GM23248 (cell line): Measurements from ENCODE around the gene GRM7. TPM values are rescaled to one million over a fixed set of nuclear protein-coding genes. Genes with fewer than 3 reads are reported as not detected.

Experiments
- DNase-seq: peaks from one replicate; pipeline ENCODE4 v3.0.0-alpha.2; 2015
- H2AFZ ChIP-seq: fragments of 200-600 bp; sonication (generic); 2 replicates; pipeline ENCODE4 v1.6.1; 2016; ENCODE audit warnings: antibody characterized with exemption
- H3F3A ChIP-seq: fragments of 200-600 bp; sonication (generic); 2 replicates; pipeline ENCODE4 v1.6.1; 2016; ENCODE audit warnings: mild to moderate bottlenecking, antibody characterized with exemption, mixed run types; ENCODE audit not compliant: insufficient read depth
- H3K27ac ChIP-seq: fragments of 200-600 bp; sonication (generic); 2 replicates; pipeline ENCODE4 v1.5.1; 2016; ENCODE audit warnings: mild to moderate bottlenecking
- H3K27me3 ChIP-seq: fragments of 200-600 bp; sonication (generic); replicated peaks from 2 replicates; pipeline ENCODE4 v1.6.1; 2016; ENCODE audit warnings: mild to moderate bottlenecking; ENCODE audit not compliant: insufficient read depth
- H3K36me3 ChIP-seq: fragments of 200-600 bp; sonication (generic); 2 replicates; pipeline ENCODE4 v1.6.1; 2016; ENCODE audit warnings: low read depth, mild to moderate bottlenecking
- H3K4me1 ChIP-seq: fragments of 200-600 bp; sonication (generic); 2 replicates; pipeline ENCODE4 v1.6.1; 2016; ENCODE audit warnings: mild to moderate bottlenecking; ENCODE audit not compliant: insufficient read depth
- H3K4me2 ChIP-seq: fragments of 200-600 bp; sonication (generic); one replicate; pipeline ENCODE4 v1.6.1; 2016; ENCODE audit warnings: mild to moderate bottlenecking; ENCODE audit not compliant: unreplicated experiment
- H3K4me3 ChIP-seq: fragments of 200-600 bp; sonication (generic); 2 replicates; pipeline ENCODE4 v1.5.1; 2016; ENCODE audit warnings: mild to moderate bottlenecking
- H3K79me2 ChIP-seq: fragments of 200-600 bp; sonication (generic); 2 replicates; pipeline ENCODE4 v1.6.1; 2016; ENCODE audit warnings: mild to moderate bottlenecking; ENCODE audit not compliant: insufficient read depth
- H3K9ac ChIP-seq: fragments of 200-600 bp; sonication (generic); 2 replicates; pipeline ENCODE4 v1.6.1; 2016; ENCODE audit warnings: mild to moderate bottlenecking
- H3K9me2 ChIP-seq: fragments of 200-600 bp; sonication (generic); 2 replicates; pipeline ENCODE4 v1.6.1; 2016; ENCODE audit warnings: mixed run types, mild to moderate bottlenecking, moderate library complexity; ENCODE audit not compliant: insufficient read depth
- H3K9me3 ChIP-seq: fragments of 200-600 bp; sonication (generic); one replicate; pipeline ENCODE4 v1.6.1; 2017; ENCODE audit warnings: low read depth
- H4K20me1 ChIP-seq: fragments of 200-600 bp; sonication (generic); 2 replicates; pipeline ENCODE4 v1.6.0; 2016; ENCODE audit not compliant: insufficient read depth
- EZH2 ChIP-seq: fragments of 200-600 bp; sonication (generic); IDR thresholded peaks from 2 replicates; pipeline ENCODE4 v1.6.1; 2018; ENCODE audit warnings: antibody characterized with exemption, mild to moderate bottlenecking; ENCODE audit not compliant: insufficient read depth, poor library complexity, severe bottlenecking
- EZH2phosphoT487 ChIP-seq: fragments of 200-600 bp; sonication (generic); IDR thresholded peaks from 2 replicates; pipeline ENCODE4 v1.6.1; 2018; ENCODE audit warnings: antibody characterized with exemption, moderate library complexity, mild to moderate bottlenecking, low read depth; ENCODE audit not compliant: insufficient read depth
- WGBS, 2 experiments: methylation state at CpG; one replicate each; pipeline ENCODE4 v1.1.6; 2015 to 2017; ENCODE audit warnings: low lambda C conversion rate in 2 of 2, low coverage in 1 of 2; ENCODE audit errors: missing lambda C conversion rate in 2 of 2; 5-methylcytosine and 5-hydroxymethylcytosine counted together
- in situ Hi-C: fragments of 300-500 bp; cut with MboI; formaldehyde crosslinking; loops from 2 replicates; pipeline ENCODE4 v1.15.0; 2020
- polyA plus RNA-seq: library from polyadenylated mRNA; unstranded; fragments of >200 nt; fragmentation: Nextera tagmentation; extraction: Ambion mirVana; gene quantifications from 2 replicates; pipeline ENCODE4 v1.2.1, GENCODE V29; 2016
- total RNA-seq: library from RNA; depleted of rRNA; stranded (reverse); fragments of >200 nt; shearing (Covaris generic); gene quantifications from 2 replicates; pipeline ENCODE4 v1.2.3, GENCODE V29; 2014

Gene GRM7
- total and polyA plus RNA-seq, 2 experiments from 2014 or later, result not detected

DNA sequence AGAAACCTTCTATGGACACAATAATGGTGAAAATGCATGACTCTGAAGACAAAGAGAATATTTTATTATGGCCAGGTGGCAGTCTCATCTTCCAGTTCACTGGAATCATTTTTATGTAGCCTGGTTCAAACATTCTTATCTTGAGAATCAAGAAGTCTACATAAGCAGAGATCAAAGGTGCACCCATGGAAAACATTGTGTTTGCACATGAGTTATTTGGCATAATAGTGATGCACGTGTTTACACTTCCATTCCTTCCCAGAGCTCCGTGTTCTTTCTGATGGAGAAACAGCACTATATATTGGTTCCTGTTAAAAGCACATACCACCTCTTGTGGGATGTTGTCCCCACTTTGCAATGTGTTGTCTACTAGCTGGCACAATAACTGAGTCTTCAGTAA lies 572.2 kb downstream of the GRM7 start:
- no peaks in the 10 kb centered on the region for H4K20me1 ChIP-seq
- TF ChIP-seq EZH2, result no peak
- TF ChIP-seq EZH2phosphoT487, result no peak
- no peak for DNase-seq
- in situ Hi-C loops, result no loop called here
- H3K9ac ChIP-seq, result no peak overlapping the region
- no peak overlapping the region for H3K27ac ChIP-seq
- no peak overlapping the region for H2AFZ ChIP-seq
- no peaks in the 10 kb centered on the region for H3F3A ChIP-seq
- no peaks in the 10 kb centered on the region for H3K27me3 ChIP-seq
- H3K4me3 ChIP-seq, result no peak overlapping the region
- no peaks in the 10 kb centered on the region for H3K4me1 ChIP-seq
- no peak overlapping the region for H3K4me2 ChIP-seq
- H3K36me3 ChIP-seq, result no peaks in the 10 kb centered on the region
- no peaks in the 10 kb centered on the region for H3K9me3 ChIP-seq
- 13 to 27% methylated on average over 2 of the region's 2 CpGs for WGBS, 2 experiments
- no peaks in the 10 kb centered on the region for H3K79me2 ChIP-seq
- H3K9me2 ChIP-seq, result no peaks in the 10 kb centered on the region

DNA sequence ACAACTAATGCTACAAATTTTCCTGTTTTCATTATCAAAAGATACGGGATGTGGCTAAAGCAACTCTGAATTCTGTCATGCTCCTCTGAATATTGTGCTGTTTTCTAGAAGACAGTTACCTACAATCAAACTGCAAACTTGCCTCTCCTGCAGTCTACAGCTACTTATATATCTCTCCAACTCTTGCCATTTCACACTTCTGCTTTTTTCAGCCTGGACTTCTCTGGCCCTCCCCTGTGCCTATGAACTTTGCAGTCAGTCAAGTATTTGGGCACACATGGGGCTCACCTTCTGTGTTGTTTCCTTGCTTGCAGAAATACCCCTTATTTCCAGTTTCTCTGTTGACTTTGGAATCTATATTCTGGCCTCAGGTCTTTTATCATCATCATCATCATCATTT lies 575.6 kb downstream of the GRM7 start:
- H3K4me1 ChIP-seq, result no peaks in the 10 kb centered on the region
- in situ Hi-C loops, result no loop called here

DNA sequence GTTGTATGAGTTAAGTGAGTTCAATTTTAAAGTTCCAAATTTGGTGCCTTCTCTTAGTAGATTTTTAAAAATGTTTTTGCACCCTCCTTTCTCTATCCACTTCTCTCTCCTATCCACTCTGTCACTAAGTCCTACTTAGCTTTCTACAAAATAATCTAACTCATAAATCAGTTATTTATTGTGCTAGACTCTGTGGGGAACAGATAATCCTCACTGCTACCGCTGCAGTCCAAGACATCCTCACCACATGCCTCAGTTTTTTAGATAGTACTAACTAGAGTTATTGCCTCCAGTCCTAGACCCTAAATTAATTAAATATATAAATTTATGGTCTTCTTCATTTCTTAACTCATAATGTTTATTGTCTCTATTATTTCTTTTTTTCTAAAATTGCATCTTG lies 576.3 kb downstream of the GRM7 start:
- H3K4me3 ChIP-seq, result no peak overlapping the region
- H2AFZ ChIP-seq, result no peak overlapping the region
- H3K36me3 ChIP-seq, result no peaks in the 10 kb centered on the region
- H3K27me3 ChIP-seq, result no peaks in the 10 kb centered on the region
- H3K4me2 ChIP-seq, result no peak overlapping the region
- H4K20me1 ChIP-seq, result no peaks in the 10 kb centered on the region
- H3K79me2 ChIP-seq, result no peaks in the 10 kb centered on the region
- TF ChIP-seq EZH2phosphoT487, result no peak
- TF ChIP-seq EZH2, result no peak
- 24 to 28% methylated on average over 1 of the region's 1 CpG for WGBS, 2 experiments
- no peak for DNase-seq
- no peaks in the 10 kb centered on the region for H3K9me3 ChIP-seq
- H3K9me2 ChIP-seq, result no peaks in the 10 kb centered on the region
- H3F3A ChIP-seq, result no peaks in the 10 kb centered on the region
- in situ Hi-C loops, result no loop called here
- H3K4me1 ChIP-seq, result no peaks in the 10 kb centered on the region
- no peak overlapping the region for H3K27ac ChIP-seq
- H3K9ac ChIP-seq, result no peak overlapping the region

More for the DNA sequence above, 575.6 kb downstream of the GRM7 start:
- Histone ChIP-seq H3K9me2 (no peaks in the 10 kb centered on the region), H3K4me3 (no peak overlapping the region), H3K27me3 (no peaks in the 10 kb centered on the region), H3K9me3 (no peaks in the 10 kb centered on the region), H3K79me2 (no peaks in the 10 kb centered on the region), H3K9ac (no peak overlapping the region), H3F3A (no peaks in the 10 kb centered on the region), H2AFZ (no peak overlapping the region), H3K36me3 (no peaks in the 10 kb centered on the region), H4K20me1 (no peaks in the 10 kb centered on the region), H3K27ac (no peak overlapping the region), H3K4me2 (no peak overlapping the region)
- DNase-seq, result no peak
- WGBS, 2 experiments, result 7 to 26% methylated on average over 1 of the region's 1 CpG
- TF ChIP-seq EZH2phosphoT487 (no peak), EZH2 (no peak)

DNA sequence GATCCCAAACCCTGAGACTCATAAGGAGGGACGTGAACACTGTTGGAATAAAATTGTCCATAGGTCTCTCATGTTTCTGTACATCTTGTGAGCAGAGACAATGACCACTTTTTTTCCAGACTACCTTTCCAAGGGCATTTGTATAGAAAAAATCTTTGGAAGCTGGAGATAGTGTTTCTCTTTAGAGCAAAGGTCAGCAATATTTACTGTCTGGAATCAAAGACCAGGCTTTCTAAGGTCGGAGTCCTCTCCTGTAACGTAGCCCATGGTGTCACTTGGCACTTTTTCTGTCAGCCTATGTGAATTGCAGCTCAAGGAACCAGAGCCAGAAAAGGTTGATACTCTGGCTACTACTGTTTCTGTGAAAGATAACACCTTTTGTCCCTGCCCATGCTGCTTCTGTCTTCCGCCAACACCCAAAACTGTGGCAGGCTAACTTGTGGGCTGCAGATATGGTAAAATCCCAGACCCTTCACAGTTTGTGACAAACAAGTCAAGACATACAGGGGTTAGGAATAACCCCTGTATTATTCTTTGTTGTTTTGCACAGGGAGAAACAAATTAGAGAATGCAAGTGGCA lies 578.3 kb downstream of the GRM7 start:
- Histone ChIP-seq H3K27ac (no peak overlapping the region), H2AFZ (no peak overlapping the region), H3K27me3 (no peaks in the 10 kb centered on the region), H3K9me3 (no peaks in the 10 kb centered on the region), H3F3A (no peaks in the 10 kb centered on the region), H3K4me3 (no peak overlapping the region), H3K4me1 (no peaks in the 10 kb centered on the region), H4K20me1 (no peaks in the 10 kb centered on the region), H3K9ac (no peak overlapping the region), H3K79me2 (no peaks in the 10 kb centered on the region), H3K4me2 (no peak overlapping the region), H3K36me3 (no peaks in the 10 kb centered on the region), H3K9me2 (no peaks in the 10 kb centered on the region)
- WGBS, 2 experiments, result 9 to 13% methylated on average over 4 of the region's 4 CpGs
- no peak for TF ChIP-seq EZH2
- no peak for TF ChIP-seq EZH2phosphoT487
- no peak for DNase-seq
- in situ Hi-C loops, result no loop called here

DNA sequence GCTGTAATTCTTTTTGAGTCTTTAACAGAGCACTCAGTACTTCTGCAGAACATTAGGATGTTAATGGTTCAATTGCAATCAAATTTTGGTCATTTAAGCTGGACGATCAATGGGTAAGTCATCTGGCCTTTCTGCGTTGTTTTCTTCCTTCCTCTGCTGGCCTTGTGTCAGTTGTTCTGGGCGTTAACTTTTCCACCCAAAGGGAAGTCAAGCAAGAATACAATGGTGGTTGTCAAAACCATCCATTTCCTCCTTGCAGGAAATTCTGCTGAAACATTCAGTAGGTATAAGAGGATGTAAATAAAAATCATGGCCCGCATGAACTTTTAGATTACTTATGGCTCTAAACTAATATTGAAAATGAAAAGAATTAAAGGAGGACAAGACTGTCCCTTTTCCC lies 584.0 kb downstream of the GRM7 start:
- Histone ChIP-seq H4K20me1 (no peaks in the 10 kb centered on the region), H3K27ac (no peak overlapping the region), H2AFZ (no peak overlapping the region), H3K4me2 (no peak overlapping the region), H3K9me2 (no peaks in the 10 kb centered on the region), H3K9ac (no peak overlapping the region), H3K4me3 (no peak overlapping the region), H3K27me3 (no peaks in the 10 kb centered on the region), H3K36me3 (no peaks in the 10 kb centered on the region), H3K4me1 (no peaks in the 10 kb centered on the region), H3K9me3 (peaks cover under 1% of the 10 kb centered on the region), H3F3A (no peaks in the 10 kb centered on the region), H3K79me2 (no peaks in the 10 kb centered on the region)
- TF ChIP-seq EZH2phosphoT487, result no peak
- no peak for TF ChIP-seq EZH2
- WGBS, 2 experiments, result 26 to 37% methylated on average over 4 of the region's 4 CpGs
- in situ Hi-C loops, result no loop called here
- no peak for DNase-seq
